Gastroesophageal sphincter (tissue), 3 donors: ENCODE measurements around the gene STARD4.

ENCODE experiments used
- CTCF ChIP-seq, 4 experiments: fragments of 200-600 bp in 2 of 4; fragments of 450-650 bp in 2 of 4; sonication (generic) in 1 of 4; IDR thresholded peaks; one replicate each; pipeline ENCODE4 v1.5.1; 2017 to 2019; ENCODE audit warnings: antibody characterized with exemption in 4 of 4, mild to moderate bottlenecking in 2 of 4, moderate library complexity in 2 of 4
- EP300 ChIP-seq: sonication (generic); formaldehyde crosslinking; IDR thresholded peaks from one replicate; pipeline ENCODE4 v1.6.1; 2017; ENCODE audit warnings: antibody characterized with exemption, mild to moderate bottlenecking
- POLR2A ChIP-seq, 2 donors: fragments of 450-650 bp; IDR thresholded peaks; one replicate each; pipeline ENCODE4 v1.6.1; 2017; ENCODE audit warnings: antibody characterized with exemption in 2 of 2, mild to moderate bottlenecking in 2 of 2, moderate library complexity in 1 of 2
- POLR2AphosphoS5 ChIP-seq: sonication (generic); formaldehyde crosslinking; IDR thresholded peaks from one replicate; pipeline ENCODE4 v1.6.1; 2017; ENCODE audit warnings: antibody characterized with exemption

GRCh38 chr5:111493031-111493430 is 19.3 kb downstream of the STARD4 start:
- TF ChIP-seq CTCF (IDR thresholded peaks at IDR 0.05) (no peak), POLR2AphosphoS5 (no peak), POLR2A (IDR thresholded peaks at IDR 0.05) (no peak), EP300 (no peak)
